GM12878 (cell line): ENCODE measurements around the gene SLC13A2. TPM values are rescaled to one million over a fixed set of nuclear protein-coding genes. Genes with fewer than 3 reads are reported as not detected.

Experiments
- ATAC-seq: fragments of 200-7000 bp; cut with Tn5 transposase; 3 replicates; pipeline ENCODE4 v1.9.1; 2020; ENCODE audit warnings: mild to moderate bottlenecking, moderate library complexity
- BruUV-seq: library from RNA; stranded (reverse); fragments of 400-500 nt; replicated peaks from 2 replicates; lab custom pipeline; 2021; lab: Mats Ljungman, UMichigan
- CTCF ChIA-PET: fragments of 300-600 bp; sonication (Branson Sonifier 250); formaldehyde crosslinking; extraction: SDS; loops from one replicate; lab custom pipeline; 2021; ENCODE audit warnings: inconsistent platforms; lab: Yijun Ruan, JAX
- POLR2A ChIA-PET: fragments of 350-600 bp; formaldehyde crosslinking; extraction: SDS; loops from one replicate; lab custom pipeline; 2021; ENCODE audit warnings: inconsistent platforms; lab: Charles Lee
- RAD21 ChIA-PET: fragments of 300-600 bp; sonication (Branson Sonifier 250); formaldehyde crosslinking; loops from one replicate; lab custom pipeline; 2023; ENCODE audit warnings: antibody characterized with exemption; ENCODE audit not compliant: unreplicated experiment; lab: Charles Lee
- SMC1A ChIA-PET: fragments of 300-600 bp; sonication (Branson Sonifier 250); formaldehyde crosslinking; loops from one replicate; lab custom pipeline; 2023; ENCODE audit not compliant: unreplicated experiment, uncharacterized antibody; lab: Charles Lee
- DNase-seq: peaks from one replicate; pipeline ENCODE4 v3.0.0-alpha.2; 2011; ENCODE audit warnings: low read depth, low spot score
- FAIRE-seq: peaks from 3 replicates; lab custom pipeline; 2011; peaks lifted over from hg19 to GRCh38; lab: Jason Lieb, UNC
- H2AFZ ChIP-seq: 2 replicates; pipeline ENCODE4 v1.6.0; 2011; ENCODE audit warnings: low read depth, low read length, control low read depth; ENCODE audit not compliant: control insufficient read depth
- H3K27ac ChIP-seq: 2 replicates; pipeline ENCODE4 v1.5.1; 2011; ENCODE audit warnings: control low read depth; ENCODE audit not compliant: control insufficient read depth, insufficient read depth
- H3K27me3 ChIP-seq, 2 experiments: replicated peaks in 1 of 2; 2 replicates each; pipeline versions ENCODE4 v1.6.0 to v1.6.1; 2011; ENCODE audit warnings: low read length in 1 of 2; ENCODE audit not compliant: control insufficient read depth in 2 of 2, insufficient read depth in 2 of 2
- H3K36me3 ChIP-seq, 2 experiments: 2 replicates each; pipeline ENCODE4 v1.5.1; 2011; ENCODE audit warnings: low read length in 1 of 2; ENCODE audit not compliant: control insufficient read depth in 2 of 2, insufficient read depth in 2 of 2
- H3K4me1 ChIP-seq: 2 replicates; pipeline ENCODE4 v1.6.1; 2011; ENCODE audit warnings: mild to moderate bottlenecking, low read length, moderate library complexity, mixed read lengths; ENCODE audit not compliant: control insufficient read depth, insufficient read depth
- H3K4me2 ChIP-seq: 2 replicates; pipeline ENCODE4 v1.6.0; 2011; ENCODE audit warnings: control low read depth; ENCODE audit not compliant: control insufficient read depth, insufficient read depth
- H3K4me3 ChIP-seq: fragments of 200-600 bp; sonication (generic); 2 replicates; pipeline ENCODE4 v1.5.1; 2016
- H3K79me2 ChIP-seq: 2 replicates; pipeline ENCODE4 v1.6.0; 2011; ENCODE audit warnings: low read length; ENCODE audit not compliant: control insufficient read depth, insufficient read depth
- H3K9ac ChIP-seq: 2 replicates; pipeline ENCODE4 v1.8.0; 2011; ENCODE audit warnings: low read length, control low read depth, mixed read lengths; ENCODE audit not compliant: control insufficient read depth, insufficient read depth
- H3K9me3 ChIP-seq: replicated peaks from 3 replicates; pipeline ENCODE4 v1.5.1; 2011; ENCODE audit warnings: mild to moderate bottlenecking, low read length; ENCODE audit not compliant: control insufficient read depth, insufficient read depth
- H4K20me1 ChIP-seq: 2 replicates; pipeline ENCODE4 v1.6.0; 2011; ENCODE audit not compliant: control insufficient read depth, insufficient read depth
- ASH2L ChIP-seq: fragments of 300-600, 200-600 bp; sonication (generic); IDR thresholded peaks from 2 replicates; pipeline ENCODE4 v1.6.1; 2017; ENCODE audit warnings: low read depth, mild to moderate bottlenecking, borderline replicate concordance
- HDGF ChIP-seq: fragments of 450-650 bp; IDR thresholded peaks from 2 replicates; pipeline ENCODE4 v1.6.1; 2016; ENCODE audit warnings: antibody characterized with exemption
- LARP7 ChIP-seq: fragments of 450-650 bp; IDR thresholded peaks from 2 replicates; pipeline ENCODE4 v1.6.1; 2017; ENCODE audit warnings: mild to moderate bottlenecking
- NFXL1 ChIP-seq: fragments of 450-650 bp; IDR thresholded peaks from 2 replicates; pipeline ENCODE4 v1.6.1; 2017; ENCODE audit warnings: antibody characterized with exemption, mild to moderate bottlenecking, borderline replicate concordance
- SMAD5 ChIP-seq: IDR thresholded peaks from 2 replicates; pipeline ENCODE4 v1.6.1; 2016; ENCODE audit warnings: antibody characterized with exemption, low read depth
- WRNIP1 ChIP-seq: IDR thresholded peaks from 2 replicates; pipeline ENCODE4 v1.6.1; 2011; ENCODE audit warnings: low read depth, low read length, improper control_type of control experiment, borderline replicate concordance
- whole genome bisulfite sequencing: methylation state at CpG from one replicate; pipeline ENCODE4 v1.1.6; 2016; ENCODE audit warnings: low lambda C conversion rate; ENCODE audit not compliant: insufficient replicate concordance, insufficient coverage; ENCODE audit errors: missing lambda C conversion rate; 5-methylcytosine and 5-hydroxymethylcytosine counted together
- in situ Hi-C: fragments of 300-500 bp; cut with MboI; formaldehyde crosslinking; loops from 9 replicates; pipeline ENCODE4 v1.14.3; 2018; ENCODE audit warnings: mixed read lengths
- intact Hi-C: fragments of 100-400 bp; cut with micrococcal nuclease; formaldehyde crosslinking; loops from one replicate; pipeline ENCODE4 v1.14.2; 2022; ENCODE audit not compliant: unreplicated experiment
- polyA plus RNA-seq, 11 experiments: library from polyadenylated mRNA; depleted of rRNA in 4 of 11; unstranded in 6 of 11; stranded (reverse) in 5 of 11; fragments of >200 nt; fragmentation: Nextera tagmentation in 4 of 11; fragmentation: Illumina TruSeq in 1 of 11; extraction: Ambion mirVana in 4 of 11; extraction: Trizol in 1 of 11; gene quantifications; 1 replicate in 1 of 11; 2 replicates in 10 of 11; pipeline versions ENCODE4 v1.2.1 to v1.2.3, GENCODE V29; 2011 to 2016; ENCODE audit warnings: inconsistent platforms in 2 of 11, missing spikeins in 2 of 11, low read depth in 1 of 11
- total RNA-seq, 4 experiments: library from RNA; depleted of rRNA in 3 of 4; stranded (reverse); fragments of >200 nt in 3 of 4; fragmentation: Illumina TruSeq in 1 of 4; extraction: Trizol in 1 of 4; gene quantifications; 2 replicates each; pipeline versions ENCODE4 v1.2.1 to v1.2.3, GENCODE V29; 2013 to 2021
- TF ChIP-seq, protein P1 (sequence below): fragments of 450-650 bp; IDR thresholded peaks from 2 replicates; pipeline ENCODE4 v1.6.1; 2018; ENCODE audit warnings: mild to moderate bottlenecking, low read depth, moderate library complexity; ENCODE audit not compliant: partially characterized antibody
- TF ChIP-seq, protein P2 (sequence below): IDR thresholded peaks from 2 replicates; pipeline ENCODE4 v1.6.1; 2011; ENCODE audit warnings: low read depth, low read length, improper control_type of control experiment, borderline replicate concordance

The SLC13A2 gene
- total and polyA plus RNA-seq, 10 of the 15 experiments (the other 5 are each of a cell fraction or from before 2014, with no cell fraction given): 0.03 to 0.13 (median 0.05) TPM; not detected in 6

DNA sequence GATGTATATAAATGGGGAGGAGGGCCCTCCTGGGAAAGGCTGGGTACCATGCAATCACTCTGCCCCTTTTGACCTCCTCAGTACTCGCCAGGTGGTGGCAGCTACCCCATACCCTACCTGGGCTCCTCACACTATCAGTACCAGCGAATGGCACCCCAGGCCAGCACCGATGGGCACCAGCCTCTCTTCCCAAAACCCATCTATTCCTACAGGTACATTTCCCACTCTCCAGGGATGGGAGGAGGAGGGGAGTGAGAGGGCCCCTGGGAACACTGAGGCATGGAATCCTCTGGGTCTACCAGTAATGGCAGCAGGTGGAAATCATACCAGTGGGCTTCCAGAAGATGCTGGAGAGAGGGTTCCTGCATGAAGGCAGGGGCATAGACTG, 55.6 kb downstream of the SLC13A2 start:
- ChIA-PET CTCF (interaction anchor here (1.2 to 1.5 kb wide), 2 partner anchors 12 to 32 kb away, joined by 3 to 4 read pairs; no protein-coding TSS in a partner anchor), RAD21 (no interaction called here), SMC1A (interaction anchor here (1.5 kb wide), 1 partner anchor 44 kb away, joined by 3 read pairs; no protein-coding TSS in a partner anchor), POLR2A (interaction anchor here (0.6 kb wide), 2 partner anchors 15 to 131 kb away, joined by 3 to 4 read pairs; no protein-coding TSS in a partner anchor)
- Histone ChIP-seq H3K36me3 (no peaks in the 10 kb centered on the region; a peak in 1 of 4 replicates), H3K4me3 (no peak overlapping the region), H3K79me2 (no peaks in the 10 kb centered on the region), H4K20me1 (no peaks in the 10 kb centered on the region), H3K9me3 (no peaks in the 10 kb centered on the region), H3K9ac (no peak overlapping the region), H3K4me2 (no peak overlapping the region), H2AFZ (no peak overlapping the region), H3K27me3 (no peaks in the 10 kb centered on the region; a peak in 1 of 4 replicates), H3K4me1 (no peaks in the 10 kb centered on the region), H3K27ac (no peak overlapping the region)
- DNase-seq: no peak
- TF ChIP-seq NFXL1 (no peak), LARP7 (no peak), ASH2L (no peak), HDGF (no peak), SMAD5 (no peak), WRNIP1 (no peak)
- TF ChIP-seq, protein P1, sequence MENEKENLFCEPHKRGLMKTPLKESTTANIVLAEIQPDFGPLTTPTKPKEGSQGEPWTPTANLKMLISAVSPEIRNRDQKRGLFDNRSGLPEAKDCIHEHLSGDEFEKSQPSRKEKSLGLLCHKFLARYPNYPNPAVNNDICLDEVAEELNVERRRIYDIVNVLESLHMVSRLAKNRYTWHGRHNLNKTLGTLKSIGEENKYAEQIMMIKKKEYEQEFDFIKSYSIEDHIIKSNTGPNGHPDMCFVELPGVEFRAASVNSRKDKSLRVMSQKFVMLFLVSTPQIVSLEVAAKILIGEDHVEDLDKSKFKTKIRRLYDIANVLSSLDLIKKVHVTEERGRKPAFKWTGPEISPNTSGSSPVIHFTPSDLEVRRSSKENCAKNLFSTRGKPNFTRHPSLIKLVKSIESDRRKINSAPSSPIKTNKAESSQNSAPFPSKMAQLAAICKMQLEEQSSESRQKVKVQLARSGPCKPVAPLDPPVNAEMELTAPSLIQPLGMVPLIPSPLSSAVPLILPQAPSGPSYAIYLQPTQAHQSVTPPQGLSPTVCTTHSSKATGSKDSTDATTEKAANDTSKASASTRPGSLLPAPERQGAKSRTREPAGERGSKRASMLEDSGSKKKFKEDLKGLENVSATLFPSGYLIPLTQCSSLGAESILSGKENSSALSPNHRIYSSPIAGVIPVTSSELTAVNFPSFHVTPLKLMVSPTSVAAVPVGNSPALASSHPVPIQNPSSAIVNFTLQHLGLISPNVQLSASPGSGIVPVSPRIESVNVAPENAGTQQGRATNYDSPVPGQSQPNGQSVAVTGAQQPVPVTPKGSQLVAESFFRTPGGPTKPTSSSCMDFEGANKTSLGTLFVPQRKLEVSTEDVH: no peak
- TF ChIP-seq, protein P2, sequence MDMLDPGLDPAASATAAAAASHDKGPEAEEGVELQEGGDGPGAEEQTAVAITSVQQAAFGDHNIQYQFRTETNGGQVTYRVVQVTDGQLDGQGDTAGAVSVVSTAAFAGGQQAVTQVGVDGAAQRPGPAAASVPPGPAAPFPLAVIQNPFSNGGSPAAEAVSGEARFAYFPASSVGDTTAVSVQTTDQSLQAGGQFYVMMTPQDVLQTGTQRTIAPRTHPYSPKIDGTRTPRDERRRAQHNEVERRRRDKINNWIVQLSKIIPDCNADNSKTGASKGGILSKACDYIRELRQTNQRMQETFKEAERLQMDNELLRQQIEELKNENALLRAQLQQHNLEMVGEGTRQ: no peak
- in situ Hi-C loops (no loop called here), intact Hi-C loops (no loop called here)
- WGBS: 11% methylated on average over 3 of the region's 3 CpGs
- FAIRE-seq: no peak
- no peak for ATAC-seq
- no TSS peak for BruUV-seq
